ENCODE measurements around the gene EXOC6. TPM values are rescaled to one million over a fixed set of nuclear protein-coding genes. Genes with fewer than 3 reads are reported as not detected.

EXOC6 gene
- total RNA-seq, 2 experiments from 2014 or later: 8.8 to 9.5 TPM

DNA sequence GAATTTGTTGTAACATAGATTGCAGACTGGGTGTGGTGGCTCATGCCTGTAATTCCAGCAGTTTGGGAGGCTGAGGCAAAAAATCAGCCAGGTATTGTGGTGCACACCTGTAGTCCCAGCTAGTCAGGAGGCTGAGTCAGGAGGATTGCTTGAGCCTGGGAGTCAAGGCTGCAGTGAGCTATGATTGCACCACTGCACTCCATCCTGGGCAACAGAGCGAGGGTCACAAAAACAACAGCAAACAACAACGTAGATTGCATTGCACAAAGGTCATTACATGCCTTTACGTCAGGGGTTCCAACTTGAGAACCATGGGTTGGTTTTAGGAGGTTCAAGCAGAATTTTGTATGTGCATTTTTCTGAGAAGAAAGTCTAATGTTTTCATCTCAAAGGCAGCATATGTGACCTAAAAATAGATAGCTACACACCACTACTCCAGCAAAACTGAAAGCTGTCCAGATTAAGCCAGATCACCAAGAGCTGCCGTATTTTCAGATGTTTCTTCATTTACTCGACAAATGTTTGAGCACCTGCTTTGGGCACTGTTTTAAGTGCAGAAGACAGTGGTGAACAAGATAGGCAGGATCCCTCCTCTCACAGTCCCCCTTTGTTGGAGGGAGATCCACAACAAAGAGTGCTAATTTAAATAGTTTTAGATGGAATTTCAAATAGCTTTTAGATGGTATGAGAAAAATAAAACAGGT is 183.9 kb downstream of the EXOC6 start:
- intact Hi-C loops (cut with micrococcal nuclease): no loop called here
- H3K36me3 Mint-ChIP-seq (ENCODE audit: low read depth): no peaks in the 10 kb centered on the region
- CTCF ChIA-PET: interaction anchor here (1.1 kb wide), 1 partner anchor 19 kb away, joined by 3 read pairs; no protein-coding TSS in a partner anchor
- TF ChIP-seq, protein P1, sequence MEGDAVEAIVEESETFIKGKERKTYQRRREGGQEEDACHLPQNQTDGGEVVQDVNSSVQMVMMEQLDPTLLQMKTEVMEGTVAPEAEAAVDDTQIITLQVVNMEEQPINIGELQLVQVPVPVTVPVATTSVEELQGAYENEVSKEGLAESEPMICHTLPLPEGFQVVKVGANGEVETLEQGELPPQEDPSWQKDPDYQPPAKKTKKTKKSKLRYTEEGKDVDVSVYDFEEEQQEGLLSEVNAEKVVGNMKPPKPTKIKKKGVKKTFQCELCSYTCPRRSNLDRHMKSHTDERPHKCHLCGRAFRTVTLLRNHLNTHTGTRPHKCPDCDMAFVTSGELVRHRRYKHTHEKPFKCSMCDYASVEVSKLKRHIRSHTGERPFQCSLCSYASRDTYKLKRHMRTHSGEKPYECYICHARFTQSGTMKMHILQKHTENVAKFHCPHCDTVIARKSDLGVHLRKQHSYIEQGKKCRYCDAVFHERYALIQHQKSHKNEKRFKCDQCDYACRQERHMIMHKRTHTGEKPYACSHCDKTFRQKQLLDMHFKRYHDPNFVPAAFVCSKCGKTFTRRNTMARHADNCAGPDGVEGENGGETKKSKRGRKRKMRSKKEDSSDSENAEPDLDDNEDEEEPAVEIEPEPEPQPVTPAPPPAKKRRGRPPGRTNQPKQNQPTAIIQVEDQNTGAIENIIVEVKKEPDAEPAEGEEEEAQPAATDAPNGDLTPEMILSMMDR (IDR thresholded peaks at IDR 0.05): no peak
- H3K27me3 Mint-ChIP-seq: no peaks in the 10 kb centered on the region
- H3K27ac Mint-ChIP-seq: no peak overlapping the region
- H3K4me3 Mint-ChIP-seq: no peak overlapping the region
- DNase-seq: no peak
- POLR2A ChIA-PET: no interaction called here
- H3K9me3 Mint-ChIP-seq: no peaks in the 10 kb centered on the region
- ATAC-seq: no peak
- H3K4me1 Mint-ChIP-seq (ENCODE audit: low read depth): no peaks in the 10 kb centered on the region

DNA sequence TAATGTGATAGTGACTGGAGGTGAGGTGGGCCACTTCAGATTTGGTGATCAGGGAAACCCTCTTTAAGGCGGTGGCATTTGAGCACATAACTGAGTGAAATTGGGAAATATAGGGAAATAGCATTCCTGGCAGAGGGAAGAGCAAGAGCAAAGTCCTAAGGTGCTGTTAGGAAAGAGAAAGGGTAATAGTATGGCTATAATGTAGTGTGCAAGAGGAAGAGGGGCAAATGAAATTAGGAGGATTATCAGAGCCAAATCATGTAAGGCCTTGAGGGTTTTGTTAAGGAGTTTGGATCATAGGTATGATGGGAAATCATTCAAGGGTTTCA is 184.5 kb downstream of the EXOC6 start:
- no peaks in the 10 kb centered on the region for H3K4me1 Mint-ChIP-seq (ENCODE audit: low read depth)
- no peaks in the 10 kb centered on the region for H3K36me3 Mint-ChIP-seq (ENCODE audit: low read depth)
- ATAC-seq (no peak), DNase-seq (no peak)
- ChIA-PET POLR2A (no interaction called here), CTCF (interaction anchor here (1.1 kb wide), 1 partner anchor 20 kb away, joined by 3 read pairs; no protein-coding TSS in a partner anchor)
- H3K9me3 Mint-ChIP-seq: no peaks in the 10 kb centered on the region
- intact Hi-C loops (cut with micrococcal nuclease): no loop called here
- H3K4me3 Mint-ChIP-seq: no peak overlapping the region
- TF ChIP-seq, protein P1 (IDR thresholded peaks at IDR 0.05): no peak
- H3K27ac Mint-ChIP-seq: no peak overlapping the region
- H3K27me3 Mint-ChIP-seq: no peaks in the 10 kb centered on the region

DNA sequence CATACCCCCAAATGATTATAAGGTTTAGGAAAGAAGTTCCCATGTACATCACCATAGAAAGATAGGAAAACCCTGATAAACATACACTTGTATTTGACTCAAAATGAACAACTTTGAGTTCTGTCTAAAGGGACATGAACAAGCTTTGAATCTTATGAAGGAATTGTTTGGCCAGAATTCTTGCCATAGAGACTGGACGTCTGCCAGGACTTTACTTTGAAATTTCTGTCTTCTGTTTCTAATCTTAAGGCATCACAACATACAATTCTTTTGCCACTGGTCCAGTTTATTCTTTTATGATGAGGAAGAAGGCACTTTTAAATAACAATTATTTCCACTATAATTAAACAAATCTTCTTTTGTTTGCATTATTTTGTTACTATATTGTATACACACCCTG is 186.1 kb downstream of the EXOC6 start:
- Mint-ChIP-seq H3K4me1 (ENCODE audit: low read depth) (no peaks in the 10 kb centered on the region), H3K4me3 (no peak overlapping the region), H3K27ac (no peak overlapping the region), H3K9me3 (no peaks in the 10 kb centered on the region), H3K27me3 (no peaks in the 10 kb centered on the region), H3K36me3 (ENCODE audit: low read depth) (no peaks in the 10 kb centered on the region)
- DNase-seq (no peak), ATAC-seq (no peak)
- TF ChIP-seq, protein P1 (IDR thresholded peaks at IDR 0.05): no peak
- intact Hi-C loops (cut with micrococcal nuclease): no loop called here
- ChIA-PET CTCF (interaction anchor here (1.3 to 1.5 kb wide), 3 partner anchors 34 to 191 kb away, joined by 3 to 4 read pairs (median 3); no protein-coding TSS in a partner anchor), POLR2A (no interaction called here)

DNA sequence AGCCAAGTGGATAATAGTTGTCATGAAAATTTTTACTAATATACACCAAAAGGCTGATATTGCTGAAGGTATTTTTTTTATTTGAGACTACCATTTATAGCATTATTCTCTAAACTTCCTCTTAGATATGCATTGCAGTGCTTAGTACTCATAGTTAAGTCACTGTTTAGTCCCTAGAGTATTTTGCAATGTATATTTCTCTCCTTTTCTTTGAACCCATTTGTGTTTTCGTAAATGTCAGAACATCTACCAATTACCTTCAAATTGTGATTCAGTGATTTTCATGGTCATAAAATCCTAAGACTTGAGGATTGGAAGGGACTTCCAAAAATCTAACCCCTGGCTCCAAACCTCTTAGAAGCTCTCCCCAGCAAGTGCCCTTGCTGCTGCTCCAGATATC is 190.8 kb downstream of the EXOC6 start:
- ChIA-PET CTCF (interaction anchor here (0.7 to 1.6 kb wide), 4 partner anchors 26 to 75 kb away, joined by 3 to 4 read pairs (median 3); no protein-coding TSS in a partner anchor), POLR2A (no interaction called here)
- DNase-seq (no peak), ATAC-seq (no peak)
- H3K27ac Mint-ChIP-seq: no peak overlapping the region
- TF ChIP-seq, protein P1 (IDR thresholded peaks at IDR 0.05): no peak
- H3K4me3 Mint-ChIP-seq: no peak overlapping the region
- no peaks in the 10 kb centered on the region for H3K27me3 Mint-ChIP-seq
- intact Hi-C loops (cut with micrococcal nuclease): no loop called here
- peaks cover 1% of the 10 kb centered on the region for H3K36me3 Mint-ChIP-seq (ENCODE audit: low read depth)
- H3K4me1 Mint-ChIP-seq (ENCODE audit: low read depth): no peaks in the 10 kb centered on the region
- no peaks in the 10 kb centered on the region for H3K9me3 Mint-ChIP-seq

DNA sequence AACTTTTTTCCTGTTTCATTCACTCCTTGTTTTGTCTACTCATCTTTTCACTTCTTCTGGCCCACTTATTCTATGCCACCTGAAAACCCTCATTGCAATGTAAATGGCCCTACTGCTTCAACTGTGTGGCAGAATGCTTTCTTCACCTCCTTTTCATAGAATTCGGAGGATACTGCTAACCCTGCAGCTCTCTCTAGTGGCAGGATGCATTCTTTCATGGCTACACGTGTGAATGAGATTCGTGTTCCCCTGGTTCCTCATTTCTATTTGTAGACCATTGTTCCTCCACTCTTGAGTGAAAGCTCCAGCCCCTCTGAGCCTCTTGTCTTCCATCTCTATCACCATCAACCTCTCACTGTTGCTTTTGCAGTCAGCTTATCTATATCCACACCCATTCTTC is 191.4 kb downstream of the EXOC6 start:
- H3K4me3 Mint-ChIP-seq: no peak overlapping the region
- ChIA-PET CTCF (interaction anchor here (1.4 to 1.6 kb wide), 2 partner anchors 72 to 75 kb away, joined by 3 to 4 read pairs; no protein-coding TSS in a partner anchor), POLR2A (no interaction called here)
- TF ChIP-seq, protein P1 (IDR thresholded peaks at IDR 0.05): peak; percentile 29
- H3K27me3 Mint-ChIP-seq: no peaks in the 10 kb centered on the region
- ATAC-seq (no peak), DNase-seq (peak; percentile 21)
- intact Hi-C loops (cut with micrococcal nuclease): no loop called here
- H3K36me3 Mint-ChIP-seq (ENCODE audit: low read depth): peaks cover 1% of the 10 kb centered on the region
- no peak overlapping the region for H3K27ac Mint-ChIP-seq
- no peaks in the 10 kb centered on the region for H3K9me3 Mint-ChIP-seq
- no peaks in the 10 kb centered on the region for H3K4me1 Mint-ChIP-seq (ENCODE audit: low read depth)
